Lung (tissue), 12 donors: ENCODE results near the gene MAGEF1. TPM values are rescaled to one million over a fixed set of nuclear protein-coding genes. Genes with fewer than 3 reads are reported as not detected.

ENCODE experiments used
- ATAC-seq: fragments of 200-7000 bp; cut with Tn5 transposase; one replicate; pipeline ENCODE4 v1.9.1; 2020; ENCODE audit warnings: moderate number of reproducible peaks; ENCODE audit not compliant: insufficient read depth, low FRiP score
- DNase-seq, 3 donors: peaks; one replicate each; pipeline ENCODE4 v3.0.0-alpha.2; 2013 to 2017
- H3K27ac ChIP-seq, 2 donors: one replicate each; pipeline ENCODE4 v1.5.1; 2013; ENCODE audit warnings: mild to moderate bottlenecking in 2 of 2, moderate library complexity in 2 of 2, control low read depth in 1 of 2, inconsistent platforms in 1 of 2, low read depth in 1 of 2, low read length in 1 of 2
- H3K27me3 ChIP-seq, 3 donors: one replicate each; pipeline ENCODE4 v1.5.1; 2013; ENCODE audit warnings: low read length in 2 of 3; ENCODE audit not compliant: control insufficient read depth in 3 of 3, insufficient read depth in 3 of 3
- H3K36me3 ChIP-seq, 4 donors: one replicate each; pipeline ENCODE4 v1.5.1; 2013; ENCODE audit warnings: low read length in 4 of 4, mild to moderate bottlenecking in 1 of 4, moderate library complexity in 1 of 4; ENCODE audit not compliant: control insufficient read depth in 4 of 4, insufficient read depth in 4 of 4
- H3K4me1 ChIP-seq, 5 donors: one replicate each; pipeline ENCODE4 v1.5.1; 2013; ENCODE audit warnings: low read length in 5 of 5, mild to moderate bottlenecking in 2 of 5, moderate library complexity in 1 of 5; ENCODE audit not compliant: control insufficient read depth in 5 of 5, insufficient read depth in 5 of 5
- H3K4me3 ChIP-seq: one replicate; pipeline ENCODE4 v1.5.1; 2013; ENCODE audit warnings: mild to moderate bottlenecking, control low read depth, moderate library complexity
- H3K9ac ChIP-seq, 2 donors: one replicate each; pipeline ENCODE4 v1.5.1; 2013; ENCODE audit warnings: low read length in 2 of 2, control low read depth in 1 of 2; ENCODE audit not compliant: insufficient read depth in 1 of 2
- H3K9me3 ChIP-seq, 4 donors: one replicate each; pipeline ENCODE4 v1.5.1; 2013; ENCODE audit warnings: low read length in 3 of 4, mild to moderate bottlenecking in 1 of 4, moderate library complexity in 1 of 4; ENCODE audit not compliant: control insufficient read depth in 4 of 4, insufficient read depth in 3 of 4
- WGBS, 2 donors: extraction: QIAGEN DNeasy Blood & Tissue Kit; methylation state at CpG; one replicate each; pipeline ENCODE4 v1.1.7; 2013; 5-methylcytosine and 5-hydroxymethylcytosine counted together
- polyA plus RNA-seq, 2 donors: library from polyadenylated mRNA; stranded (reverse); fragments of 200-250 nt; gene quantifications; one replicate each; pipeline ENCODE4 v1.2.1, GENCODE V29; 2013
- total RNA-seq, 2 donors: library from RNA; depleted of rRNA in 1 of 2; stranded (reverse); fragments of >200 nt in 1 of 2; gene quantifications; one replicate each; pipeline ENCODE4 v1.2.1, GENCODE V29; 2014 to 2021
- TF ChIP-seq, protein P1 (sequence below): IDR thresholded peaks from 2 replicates; pipeline ENCODE4 v1.5.1; 2012; ENCODE audit warnings: mild to moderate bottlenecking; ENCODE audit errors: control extremely low read depth, extremely low read depth
- donor health status: control.
- donor health status: control.
- donor health status: Bipolar disorder and iron deficiency.
- donor health status: healthy.
- donor health status: DM: yes; HTN: yes; CAD: no.

MAGEF1 gene
- total and polyA plus RNA-seq, 4 donors: 30.1 to 36.1 (median 33.1) TPM

GRCh38 chr3:184752361-184752760 is 40.5 kb upstream of the MAGEF1 start:
- Histone ChIP-seq H3K9ac (no peak overlapping the region), H3K36me3 (no peaks in the 10 kb centered on the region), H3K27ac (no peak overlapping the region), H3K4me1 (peaks cover 0 to 45% (median 13%) of the 10 kb centered on the region in 5 donors), H3K9me3 (no peaks in the 10 kb centered on the region), H3K27me3 (peaks cover 0 to 2% (median 0%) of the 10 kb centered on the region in 3 donors), H3K4me3 (no peak overlapping the region)
- TF ChIP-seq, protein P1, sequence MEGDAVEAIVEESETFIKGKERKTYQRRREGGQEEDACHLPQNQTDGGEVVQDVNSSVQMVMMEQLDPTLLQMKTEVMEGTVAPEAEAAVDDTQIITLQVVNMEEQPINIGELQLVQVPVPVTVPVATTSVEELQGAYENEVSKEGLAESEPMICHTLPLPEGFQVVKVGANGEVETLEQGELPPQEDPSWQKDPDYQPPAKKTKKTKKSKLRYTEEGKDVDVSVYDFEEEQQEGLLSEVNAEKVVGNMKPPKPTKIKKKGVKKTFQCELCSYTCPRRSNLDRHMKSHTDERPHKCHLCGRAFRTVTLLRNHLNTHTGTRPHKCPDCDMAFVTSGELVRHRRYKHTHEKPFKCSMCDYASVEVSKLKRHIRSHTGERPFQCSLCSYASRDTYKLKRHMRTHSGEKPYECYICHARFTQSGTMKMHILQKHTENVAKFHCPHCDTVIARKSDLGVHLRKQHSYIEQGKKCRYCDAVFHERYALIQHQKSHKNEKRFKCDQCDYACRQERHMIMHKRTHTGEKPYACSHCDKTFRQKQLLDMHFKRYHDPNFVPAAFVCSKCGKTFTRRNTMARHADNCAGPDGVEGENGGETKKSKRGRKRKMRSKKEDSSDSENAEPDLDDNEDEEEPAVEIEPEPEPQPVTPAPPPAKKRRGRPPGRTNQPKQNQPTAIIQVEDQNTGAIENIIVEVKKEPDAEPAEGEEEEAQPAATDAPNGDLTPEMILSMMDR: no peak
- DNase-seq (no peak), ATAC-seq (no peak)
- WGBS, 2 donors: 62 to 68% methylated on average over 5 of the region's 5 CpGs

DNA sequence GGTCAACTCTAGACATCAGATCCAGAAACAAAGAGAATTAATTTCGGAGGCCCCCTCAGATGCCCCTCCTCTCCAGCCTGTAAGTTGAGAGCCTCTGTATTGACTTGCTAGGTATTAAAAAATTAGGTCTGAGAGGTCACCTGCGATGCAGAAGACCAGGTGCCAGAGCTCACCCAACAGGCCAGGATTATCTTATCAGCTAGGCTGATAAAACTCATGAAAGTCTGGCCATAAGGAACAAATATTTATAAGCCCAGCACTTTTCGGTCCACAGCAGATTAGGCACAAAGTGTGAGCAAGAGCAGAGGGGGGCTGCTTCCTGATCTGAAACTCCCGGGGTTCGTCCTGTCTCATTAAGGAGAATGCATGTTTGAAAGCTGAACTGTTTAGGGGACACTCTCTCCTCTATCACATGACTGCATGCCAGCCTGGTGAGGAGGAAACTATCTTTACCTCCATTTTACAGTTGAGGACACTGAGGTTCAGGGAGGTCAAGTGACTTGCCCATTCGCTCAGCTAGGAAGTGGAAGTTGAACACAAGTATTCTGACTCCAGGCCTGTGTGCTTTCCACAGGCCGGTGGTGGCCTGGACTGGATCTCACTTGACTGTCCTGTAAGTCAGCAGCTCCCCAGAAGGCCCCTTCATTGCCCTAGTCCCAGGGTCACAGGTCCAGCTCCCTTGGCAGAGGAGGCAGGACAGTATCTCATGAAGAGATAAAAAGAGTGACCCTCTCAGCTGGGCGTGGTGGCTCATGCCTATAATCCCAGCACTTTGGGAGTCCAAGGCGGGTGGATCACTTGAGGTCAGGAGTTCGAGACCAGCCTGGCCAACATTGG is 39.6 kb upstream of the MAGEF1 start:
- ATAC-seq: no peak
- no peak overlapping the region for H3K9ac ChIP-seq
- peaks cover 0 to 36% (median 8%) of the 10 kb centered on the region in 5 donors for H3K4me1 ChIP-seq
- TF ChIP-seq, protein P1: no peak
- no peak overlapping the region for H3K27ac ChIP-seq
- H3K9me3 ChIP-seq: no peaks in the 10 kb centered on the region
- H3K27me3 ChIP-seq: peaks cover 0 to 2% (median 0%) of the 10 kb centered on the region in 3 donors
- WGBS, 2 donors: 87 to 88% methylated on average over 10 of the region's 10 CpGs
- no peak overlapping the region for H3K4me3 ChIP-seq
- no peak for DNase-seq
- no peaks in the 10 kb centered on the region for H3K36me3 ChIP-seq

DNA sequence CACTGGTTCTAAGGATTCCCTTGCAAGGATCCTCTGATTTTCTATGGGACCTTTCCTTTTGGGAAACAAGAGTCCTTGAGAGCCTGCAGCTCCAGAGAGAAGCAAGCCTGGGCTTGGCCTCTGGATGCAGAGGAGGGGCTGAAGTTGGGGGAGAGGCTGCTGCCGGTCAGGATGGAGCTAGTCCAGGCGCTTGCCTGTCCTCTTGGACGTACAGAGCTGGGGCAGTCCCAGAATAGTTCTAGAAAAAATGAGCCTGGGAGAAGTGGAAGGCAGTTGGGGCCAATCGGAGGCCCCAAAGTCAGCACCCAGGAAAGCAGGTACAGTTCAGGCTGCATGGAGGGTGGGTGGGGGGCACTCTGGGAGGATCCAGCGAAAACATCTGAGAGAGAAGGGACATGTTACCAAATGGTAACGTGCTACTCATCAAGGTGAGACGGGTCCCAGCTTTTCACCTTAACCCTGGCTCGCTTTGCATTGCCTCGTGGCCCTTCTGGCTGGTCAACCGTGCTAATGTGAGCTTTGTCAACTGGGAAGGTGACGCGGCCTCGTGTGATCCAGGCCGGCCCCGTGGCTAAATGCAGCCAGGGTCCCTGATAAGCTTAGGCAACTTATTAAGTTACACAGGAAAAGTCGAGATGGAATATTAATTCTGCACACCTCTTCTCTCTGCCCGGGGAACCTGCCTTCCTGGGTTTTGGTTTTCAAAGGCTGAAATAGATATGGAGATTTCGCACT is 38.7 kb upstream of the MAGEF1 start:
- Histone ChIP-seq H3K27me3 (peaks cover 0 to 2% (median 0%) of the 10 kb centered on the region in 3 donors), H3K36me3 (no peaks in the 10 kb centered on the region), H3K4me3 (no peak overlapping the region), H3K27ac (no peak overlapping the region), H3K9ac (no peak overlapping the region), H3K4me1 (peaks cover 0 to 27% (median 6%) of the 10 kb centered on the region in 5 donors), H3K9me3 (no peaks in the 10 kb centered on the region)
- ATAC-seq (no peak), DNase-seq (no peak)
- 76 to 81% methylated on average over 18 of the region's 18 CpGs for WGBS, 2 donors
- TF ChIP-seq, protein P1: no peak
